HG03520 (cell line): ENCODE data around the gene CLEC12A.
"Not testable (repeated sequence)": the region's sequence is repeated elsewhere in the genome, so short reads cannot be mapped to it uniquely, and the experiment has no call there.

Source experiments
- ATAC-seq: cut with Tn5 transposase; IDR thresholded peaks from one replicate; pipeline ENCODE4 v1.9.1; 2021; ENCODE audit warnings: mild to moderate bottlenecking, moderate library complexity; ENCODE audit not compliant: unreplicated experiment

Gene CLEC12A

GRCh38 chr12:9961901-9962300 lies 9.3 kb upstream of the CLEC12A start:
- no peak for ATAC-seq

- no peak for ATAC-seq
Observed at GRCh38 chr12:9969673-9970072, 1.5 kb upstream of the CLEC12A start.

GRCh38 chr12:9973949-9974348 lies 2.7 kb downstream of the CLEC12A start:
- ATAC-seq, result no peak

- not testable (repeated sequence) for ATAC-seq
Observed at GRCh38 chr12:9974731-9975130, 3.5 kb downstream of the CLEC12A start.

GRCh38 chr12:9975614-9976013 lies 4.4 kb downstream of the CLEC12A start:
- no peak for ATAC-seq

GRCh38 chr12:9976626-9977025 lies 5.4 kb downstream of the CLEC12A start:
- not testable (repeated sequence) for ATAC-seq

GRCh38 chr12:9977916-9978315 lies 6.7 kb downstream of the CLEC12A start:
- ATAC-seq, result no peak

- no peak for ATAC-seq
Observed at GRCh38 chr12:9980126-9980525, 8.9 kb downstream of the CLEC12A start.

- ATAC-seq, result no peak
Observed at GRCh38 chr12:9991876-9992275, 20.7 kb downstream of the CLEC12A start.

GRCh38 chr12:9992296-9992695 lies 21.1 kb downstream of the CLEC12A start:
- no peak for ATAC-seq

- ATAC-seq, result no peak
Observed at GRCh38 chr12:9999016-9999415, 27.8 kb downstream of the CLEC12A start, which contains the start of gene CLEC1B. TSS of gene CLEC1B (minus strand) at chr12:9999121. CDS start at chr12:9999100, 21 bp downstream.

- no peak for ATAC-seq
Observed at GRCh38 chr12:10001171-10001776, 30.1 kb downstream of the CLEC12A start.

- ATAC-seq, result no peak
Observed at GRCh38 chr12:10012630-10013330, 41.6 kb downstream of the CLEC12A start.

- ATAC-seq, result no peak
Observed at GRCh38 chr12:10015450-10015849, 44.2 kb downstream of the CLEC12A start.

- no peak for ATAC-seq
Observed at GRCh38 chr12:10016881-10017280, 45.7 kb downstream of the CLEC12A start.

- no peak for ATAC-seq
Observed at GRCh38 chr12:10018386-10018785, 47.2 kb downstream of the CLEC12A start.

GRCh38 chr12:10021342-10021741 lies 50.1 kb downstream of the CLEC12A start:
- ATAC-seq, result no peak

- ATAC-seq, result no peak
Observed at GRCh38 chr12:10025236-10025635, 54.0 kb downstream of the CLEC12A start.

GRCh38 chr12:10026666-10027065 lies 55.5 kb downstream of the CLEC12A start:
- not testable (repeated sequence) for ATAC-seq

- ATAC-seq, result no peak
Observed at GRCh38 chr12:10027311-10027710, 56.1 kb downstream of the CLEC12A start.

GRCh38 chr12:10027721-10028120 lies 56.5 kb downstream of the CLEC12A start:
- no peak for ATAC-seq

GRCh38 chr12:10030446-10030845 lies 59.2 kb downstream of the CLEC12A start, which contains the start of gene CLEC9A:
TSS of gene CLEC9A (plus strand) at chr12:10030682. CDS start at chr12:10052688, 22,006 bp downstream.
- no peak for ATAC-seq
